Endothelial cell of hepatic sinusoid (primary cell): Measurements from ENCODE around the gene CHPF.

ENCODE experiments used
- in situ Hi-C: cut with HindIII; loops from 2 replicates; pipeline ENCODE4 v1.10.0; 2017; ENCODE audit warnings: low sequenced_read_pairs

CHPF gene

DNA sequence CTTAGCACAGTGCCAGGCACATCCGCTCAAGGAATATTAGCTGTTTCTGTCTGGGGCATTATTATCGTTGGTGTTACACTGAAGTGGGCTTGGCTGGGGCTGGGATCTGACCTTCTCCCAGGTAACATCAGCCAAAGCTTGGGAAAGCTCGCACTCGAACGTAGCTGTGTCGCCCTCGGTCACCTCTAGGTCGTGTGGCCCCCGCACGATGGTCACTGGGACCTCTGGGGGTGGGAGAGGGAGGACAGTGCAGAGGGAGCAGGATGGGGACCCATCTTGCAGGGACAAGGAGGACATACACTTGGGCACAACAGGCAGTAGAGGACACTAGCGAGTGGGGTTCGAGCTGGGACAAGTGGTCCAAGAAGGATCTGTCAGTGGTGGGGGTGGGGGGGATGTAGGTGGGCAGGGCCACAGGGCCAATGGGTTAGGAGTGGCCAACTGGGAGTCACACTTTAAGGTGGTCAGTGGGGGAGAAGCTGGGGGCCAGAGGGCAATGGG lies 9.9 kb upstream of the CHPF start:
- in situ Hi-C loops, result no loop called here

DNA sequence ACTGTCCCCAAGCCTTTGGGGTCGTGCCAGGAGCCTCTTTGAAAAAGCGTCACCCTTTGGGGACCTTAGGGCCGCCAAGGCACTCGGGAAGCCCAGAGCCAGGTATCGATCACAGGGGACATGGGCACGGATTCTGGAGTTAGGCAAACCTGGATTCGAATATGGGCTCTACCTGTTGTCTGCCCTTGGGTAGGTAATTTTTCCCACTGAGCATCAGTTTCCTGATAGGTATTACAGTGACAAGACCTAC lies 9.5 kb upstream of the CHPF start:
- in situ Hi-C loops, result no loop called here

- in situ Hi-C loops, result no loop called here
These were observed 9.0 kb upstream of the CHPF start for GRCh38 chr2:219552382-219553167.

- in situ Hi-C loops, result no loop called here
These were observed 8.1 kb upstream of the CHPF start for GRCh38 chr2:219551441-219552381.

GRCh38 chr2:219549619-219550018 lies 6.0 kb upstream of the CHPF start:
- in situ Hi-C loops, result no loop called here

DNA sequence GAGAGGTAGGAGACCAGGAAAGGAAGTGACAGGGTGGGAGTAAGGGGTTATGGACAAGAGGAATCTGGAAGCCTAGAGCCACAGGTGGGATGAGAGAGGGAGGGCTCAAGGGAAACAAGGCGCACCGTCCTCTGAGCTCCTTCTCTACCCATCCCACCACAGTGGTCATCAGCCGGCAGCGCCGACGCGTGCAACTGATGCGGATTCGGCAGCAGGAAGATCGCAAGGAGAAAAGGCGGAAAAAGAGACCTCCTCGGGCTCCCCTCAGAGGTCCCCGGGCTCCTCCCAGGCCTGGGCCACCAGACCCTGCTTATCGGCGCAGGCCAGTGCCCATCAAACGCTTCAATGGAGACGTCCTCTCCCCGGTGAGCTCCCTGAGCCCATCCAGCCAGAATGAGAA lies 5.4 kb upstream of the CHPF start:
- in situ Hi-C loops, result no loop called here

DNA sequence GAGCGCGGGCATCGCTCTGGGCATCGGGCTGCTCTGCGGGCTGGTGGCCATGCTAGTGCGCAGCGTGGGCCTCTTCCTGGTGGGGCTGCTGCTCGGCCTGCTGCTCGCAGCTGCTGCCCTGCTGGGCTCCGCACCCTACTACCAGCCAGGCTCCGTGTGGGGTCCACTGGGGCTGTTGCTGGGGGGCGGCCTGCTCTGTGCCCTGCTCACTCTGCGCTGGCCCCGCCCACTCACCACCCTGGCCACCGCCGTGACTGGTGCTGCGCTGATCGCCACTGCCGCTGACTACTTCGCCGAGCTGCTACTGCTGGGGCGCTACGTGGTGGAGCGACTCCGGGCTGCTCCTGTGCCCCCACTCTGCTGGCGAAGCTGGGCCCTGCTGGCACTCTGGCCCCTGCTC lies 4.0 kb upstream of the CHPF start:
- in situ Hi-C loops, result no loop called here

DNA sequence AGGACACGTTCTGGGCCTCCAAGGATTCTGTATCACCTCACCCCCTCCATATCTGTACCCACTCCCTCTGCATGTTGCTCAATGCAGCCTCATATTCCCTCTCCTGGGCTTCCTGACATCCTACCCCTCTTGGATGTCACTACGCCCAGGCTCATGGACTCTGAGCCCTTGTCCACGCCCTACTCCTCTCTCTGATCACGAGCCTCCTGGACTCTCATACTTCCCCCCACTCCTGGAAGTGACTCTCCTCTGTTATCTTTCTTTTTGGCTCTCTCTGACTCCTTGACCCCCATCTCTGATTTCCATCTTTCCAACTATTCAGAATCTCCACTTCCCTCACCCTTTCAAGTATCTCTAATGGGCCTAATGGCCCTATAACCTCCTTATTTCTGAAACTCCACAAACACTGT lies 2.3 kb upstream of the CHPF start:
- in situ Hi-C loops, result no loop called here

DNA sequence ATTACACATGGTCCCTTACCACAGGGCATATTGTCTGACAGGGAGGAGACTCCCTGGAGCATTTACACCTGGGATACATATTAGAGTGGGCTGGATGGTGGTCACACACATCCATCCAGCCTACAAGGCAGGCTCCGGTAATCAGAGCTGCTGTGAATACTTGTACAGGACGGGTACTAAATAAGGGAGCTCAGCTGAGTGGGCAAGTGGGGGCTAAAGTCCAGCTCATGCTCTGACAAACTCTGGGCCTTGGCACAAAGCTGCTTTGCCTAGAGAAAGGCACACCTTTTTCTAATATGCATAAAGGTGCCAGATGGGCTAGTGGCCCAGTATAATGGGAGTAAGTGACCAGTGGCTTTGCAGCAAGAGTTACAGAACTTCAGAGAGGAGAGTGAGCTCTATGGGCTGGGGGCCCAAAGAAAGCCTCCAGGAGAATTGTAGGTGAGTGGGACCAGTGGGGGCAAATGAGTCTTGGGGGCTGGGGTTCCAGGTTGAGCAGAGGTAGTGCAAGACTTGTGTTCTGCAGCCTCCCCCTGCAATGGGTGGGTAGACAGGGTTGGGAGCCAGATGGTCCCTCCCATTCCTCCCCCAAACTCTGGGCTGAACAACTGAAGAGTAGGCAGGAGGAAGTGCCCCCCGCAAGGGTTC lies 1.8 kb upstream of the CHPF start:
- in situ Hi-C loops, result no loop called here

DNA sequence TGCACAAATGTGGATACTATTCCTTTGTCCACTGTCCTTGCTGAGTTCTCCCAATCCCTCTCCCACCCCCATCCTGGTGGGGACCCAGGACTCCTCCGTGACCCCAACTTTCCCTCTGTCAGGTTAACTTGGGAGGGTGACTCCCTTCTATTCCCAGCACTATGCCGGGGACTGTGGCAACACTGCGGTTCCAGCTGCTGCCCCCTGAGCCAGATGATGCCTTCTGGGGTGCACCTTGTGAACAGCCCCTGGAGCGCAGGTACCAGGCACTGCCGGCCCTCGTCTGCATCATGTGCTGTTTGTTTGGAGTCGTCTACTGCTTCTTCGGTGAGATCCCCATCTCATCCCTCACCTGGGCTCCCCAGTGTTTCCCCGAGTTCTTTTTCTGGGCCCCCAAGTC lies 958 bp upstream of the CHPF start:
- in situ Hi-C loops, result loop anchor here (5.0 kb wide), 3 partner anchors 42 to 103 kb away; no protein-coding TSS in a partner anchor

DNA sequence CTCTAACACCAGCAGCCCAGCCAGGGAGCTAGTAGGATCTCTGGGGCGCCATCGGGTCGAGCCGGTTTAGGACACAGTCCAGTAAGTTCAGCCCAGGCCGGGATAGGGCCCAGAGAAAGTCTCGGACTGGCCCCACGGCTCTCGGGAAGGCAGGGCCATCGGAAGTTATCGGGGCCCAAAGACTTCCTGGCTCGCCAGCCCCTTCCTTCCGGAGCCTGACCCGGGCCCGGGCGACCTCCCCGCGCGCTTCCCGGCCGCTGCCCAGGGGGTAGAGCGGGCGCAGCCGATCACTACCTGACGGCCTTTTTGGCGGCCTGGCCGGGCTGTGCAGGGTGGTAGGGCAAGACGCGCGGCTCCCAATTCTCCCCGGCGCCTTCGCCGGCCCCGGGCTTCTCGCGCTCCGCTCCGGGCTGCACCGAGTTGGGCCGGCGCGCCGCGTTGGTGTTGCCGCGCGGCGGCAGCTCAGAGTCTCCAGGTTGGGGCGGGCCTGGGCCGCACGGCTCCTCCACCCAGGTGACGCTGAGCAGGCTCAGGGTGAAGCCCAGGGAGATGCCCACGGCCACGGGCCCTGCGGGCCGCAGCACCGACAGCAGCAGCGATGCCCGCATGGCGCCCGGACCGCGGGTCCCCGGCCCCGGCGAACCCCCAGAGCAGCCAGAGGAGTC lies 546 bp downstream of the CHPF start:
- in situ Hi-C loops, result loop anchor here (5.0 kb wide), 3 partner anchors 41 to 104 kb away; no protein-coding TSS in a partner anchor

DNA sequence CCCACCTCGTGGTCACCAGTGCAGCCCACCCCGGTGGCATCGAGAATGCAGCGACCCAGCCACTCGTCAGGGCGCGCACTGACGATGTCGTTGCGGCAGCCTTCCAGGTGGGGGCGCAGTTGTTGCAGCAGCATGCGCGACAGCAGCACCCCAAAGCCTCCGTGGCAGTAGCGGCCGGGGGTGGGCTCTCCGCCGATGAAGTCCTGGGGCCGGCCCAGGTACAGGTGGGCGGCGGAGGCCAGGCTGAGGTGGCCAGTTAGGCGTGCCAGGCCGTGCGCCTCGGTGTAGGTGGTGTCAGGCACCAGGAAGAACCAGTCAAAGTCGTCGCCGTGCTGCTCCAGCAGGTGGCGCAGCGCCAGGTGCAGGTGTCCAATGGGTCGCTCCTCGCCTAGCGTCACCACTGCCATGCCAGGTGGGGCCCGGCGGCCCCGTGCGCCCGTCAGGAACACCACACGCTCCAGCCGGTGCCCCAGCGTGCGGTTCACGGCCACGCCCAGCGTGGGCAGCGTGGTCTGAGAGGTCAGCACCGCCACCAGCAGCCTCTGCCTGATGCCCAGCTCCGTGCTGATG lies 1.9 kb downstream of the CHPF start:
- in situ Hi-C loops, result loop anchor here (5.0 kb wide), 3 partner anchors 39 to 106 kb away; no protein-coding TSS in a partner anchor

GRCh38 chr2:219540784-219541504 lies 2.7 kb downstream of the CHPF start:
- in situ Hi-C loops, result loop anchor here (5.0 kb wide), 3 partner anchors 39 to 106 kb away; no protein-coding TSS in a partner anchor

DNA sequence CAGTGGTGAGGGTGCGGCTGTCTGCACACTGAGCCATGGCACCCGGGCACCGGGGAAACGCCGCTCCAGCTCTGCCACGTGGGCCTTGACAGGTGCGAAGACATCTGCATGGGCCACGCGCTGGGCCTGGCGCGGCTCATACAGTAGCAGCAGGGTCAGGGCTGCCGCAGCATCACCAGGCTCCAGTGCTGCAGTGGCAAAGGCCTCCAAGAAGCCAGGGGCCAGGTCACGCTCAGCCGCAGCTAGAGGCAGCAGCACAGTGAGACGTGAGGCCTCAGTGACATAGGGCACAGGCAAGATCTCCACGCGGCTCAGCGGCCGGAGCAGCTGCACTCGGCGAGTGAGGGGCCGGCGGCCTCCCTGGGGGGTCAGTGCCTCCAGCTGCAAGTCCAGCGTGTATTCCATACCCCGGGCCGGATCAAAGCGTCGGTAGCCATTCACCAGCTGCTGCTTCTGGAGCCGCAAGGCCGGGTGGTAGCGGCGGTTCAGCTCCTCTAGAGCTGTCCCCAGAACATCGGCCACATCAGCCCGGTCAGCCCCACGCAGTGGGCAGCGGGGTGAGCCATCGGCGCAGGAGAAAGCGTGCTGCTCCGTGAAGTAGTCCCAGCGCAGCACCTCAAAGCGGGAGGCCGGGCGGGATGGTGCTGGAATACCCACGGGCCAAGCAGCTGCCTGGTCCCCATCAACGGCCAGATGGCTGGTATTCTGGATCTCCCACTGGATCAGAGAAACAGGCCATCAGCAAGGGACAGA lies 3.5 kb downstream of the CHPF start:
- in situ Hi-C loops, result loop anchor here (5.0 kb wide), 3 partner anchors 38 to 107 kb away; no protein-coding TSS in a partner anchor

- in situ Hi-C loops, result no loop called here
These were observed 4.4 kb downstream of the CHPF start for GRCh38 chr2:219538956-219539788.

- in situ Hi-C loops, result no loop called here
These were observed 5.1 kb downstream of the CHPF start for GRCh38 chr2:219538504-219538951.

DNA sequence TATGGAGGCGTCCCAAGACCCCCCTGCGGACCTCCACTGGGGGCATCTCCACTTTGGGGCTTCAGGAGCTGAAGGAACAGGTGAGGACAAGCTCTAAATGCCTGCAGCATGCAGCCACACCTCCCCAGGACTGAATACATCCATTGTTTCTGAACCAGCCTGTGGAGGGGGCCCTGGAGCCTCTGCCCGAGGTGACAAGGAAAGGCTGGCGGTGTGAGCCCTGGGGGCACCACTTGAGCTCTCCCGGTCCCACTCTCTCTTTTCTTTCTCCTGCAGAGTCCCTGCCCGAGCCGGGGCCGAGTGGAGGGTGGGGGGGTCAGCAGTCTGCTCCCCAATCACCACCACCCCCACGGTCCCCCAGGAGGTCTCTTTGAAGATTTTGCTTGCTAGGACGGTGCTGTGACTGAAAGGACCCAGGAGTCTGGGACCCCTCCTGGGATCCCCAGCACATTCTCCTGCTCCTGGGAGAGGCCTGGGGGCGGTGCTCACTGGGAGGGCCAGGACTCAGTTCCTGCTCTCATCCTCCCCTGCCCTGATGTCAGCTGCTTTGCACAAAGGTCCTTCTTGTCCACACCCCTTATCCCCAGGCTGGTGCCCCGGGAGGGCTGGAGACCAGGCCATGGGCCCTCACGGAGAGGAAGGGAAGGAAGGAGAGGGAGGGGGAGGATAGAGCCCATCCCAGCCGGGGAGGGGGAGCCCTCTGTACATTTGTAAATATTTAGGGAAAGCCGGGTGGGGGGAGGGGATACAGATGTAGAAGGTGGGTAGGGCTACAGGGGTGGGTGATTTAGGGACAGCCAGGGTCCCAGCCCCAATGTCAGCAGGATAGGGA lies 5.7 kb downstream of the CHPF start:
- in situ Hi-C loops, result no loop called here
